HG03039 (cell line): Measurements from ENCODE around the gene ETV6.

Experiments used
- ATAC-seq: cut with Tn5 transposase; IDR thresholded peaks from one replicate; pipeline ENCODE4 v1.9.1; 2021; ENCODE audit warnings: mild to moderate bottlenecking, moderate library complexity; ENCODE audit not compliant: unreplicated experiment

Gene ETV6

DNA sequence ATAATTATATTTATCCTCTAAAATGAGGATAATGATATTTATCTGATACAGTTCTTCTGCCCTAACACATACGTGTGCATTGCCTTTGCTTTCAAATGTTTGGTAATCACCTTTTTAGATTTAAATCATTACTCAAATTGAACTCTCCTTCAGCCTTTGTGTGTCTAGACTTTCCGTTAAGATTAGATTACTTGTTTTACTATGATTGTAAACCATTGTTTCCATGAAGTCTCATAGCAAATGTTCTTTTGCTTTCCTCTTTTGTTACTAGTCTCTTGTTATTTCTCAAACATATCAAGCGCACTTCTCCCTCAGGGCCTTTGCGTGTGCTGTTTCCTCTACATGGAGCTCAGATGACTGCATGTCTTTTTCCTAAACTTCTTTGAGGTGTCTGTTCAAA is 63.7 kb downstream of the ETV6 start:
- no peak for ATAC-seq

DNA sequence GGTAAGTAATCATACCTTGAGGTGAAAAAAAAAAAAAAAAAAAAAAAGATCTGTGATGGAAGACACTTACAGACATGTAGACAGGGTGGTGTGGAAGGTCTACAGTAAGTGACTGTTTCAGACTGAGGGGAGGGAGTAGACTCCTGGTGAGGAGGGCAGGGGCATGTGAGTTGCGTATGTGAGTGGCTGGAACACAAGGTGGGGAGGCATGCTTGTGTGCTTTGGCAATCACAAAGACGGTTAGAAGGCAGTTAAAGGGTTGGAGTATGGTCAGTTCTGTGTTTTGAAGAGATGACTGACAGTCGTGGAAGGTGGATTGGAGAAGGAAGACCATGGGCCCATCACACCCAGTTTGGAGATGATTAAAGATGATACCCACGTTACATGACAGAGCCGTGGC is 65.2 kb downstream of the ETV6 start:
- ATAC-seq: no peak

DNA sequence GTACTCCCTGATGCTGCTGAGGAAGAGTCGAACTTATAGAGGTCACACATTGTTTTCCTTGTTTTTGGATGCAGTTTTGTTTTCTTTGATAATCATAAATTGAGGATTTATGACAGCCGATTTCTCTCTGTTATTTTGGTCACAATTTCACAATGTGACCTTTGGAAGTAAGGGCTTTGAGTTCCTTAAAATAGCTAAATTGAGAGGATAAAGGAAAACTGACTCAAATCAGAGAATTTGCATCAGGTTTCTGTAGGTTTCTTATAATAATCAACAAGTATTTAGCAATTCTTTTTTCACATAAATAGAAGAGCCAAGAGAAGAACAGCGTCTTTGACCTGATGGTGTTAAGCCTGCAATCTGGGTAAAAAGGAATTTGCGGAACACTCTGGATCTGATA is 66.1 kb downstream of the ETV6 start:
- ATAC-seq: no peak

DNA sequence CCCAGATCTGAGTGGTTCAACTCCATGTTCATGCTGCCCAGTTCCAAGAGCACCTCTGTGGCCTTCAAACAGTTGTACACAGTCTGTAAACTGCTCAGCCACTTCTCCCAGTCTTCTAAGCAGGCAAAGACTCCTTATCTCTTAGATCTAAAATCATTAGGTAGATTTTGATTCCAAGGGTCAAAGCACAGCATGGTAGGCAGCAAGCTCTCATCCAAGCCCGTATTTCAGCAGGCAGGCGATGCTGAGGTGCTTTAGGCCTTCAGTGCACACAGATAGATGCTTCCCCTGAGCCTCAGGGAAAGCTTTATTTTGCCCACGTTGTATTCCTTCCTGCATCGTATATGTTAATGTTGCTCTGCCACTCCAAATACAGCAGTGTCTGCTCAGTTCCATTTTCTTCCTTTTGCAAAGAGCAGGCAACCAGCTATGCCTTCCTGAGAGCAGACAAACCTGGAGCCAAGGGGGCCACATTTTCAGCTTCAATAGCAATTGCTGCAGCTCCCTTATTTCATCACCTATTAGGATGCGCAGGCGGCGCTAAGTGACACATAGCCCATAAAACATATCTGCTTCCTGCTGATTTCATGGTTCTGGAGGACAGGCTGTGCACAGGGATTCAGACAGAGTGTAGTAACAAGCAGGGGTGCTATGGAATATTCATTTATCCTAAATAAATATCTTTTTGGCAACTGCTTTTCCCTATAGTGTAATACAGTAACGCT is 67.5 kb downstream of the ETV6 start:
- no peak for ATAC-seq

DNA sequence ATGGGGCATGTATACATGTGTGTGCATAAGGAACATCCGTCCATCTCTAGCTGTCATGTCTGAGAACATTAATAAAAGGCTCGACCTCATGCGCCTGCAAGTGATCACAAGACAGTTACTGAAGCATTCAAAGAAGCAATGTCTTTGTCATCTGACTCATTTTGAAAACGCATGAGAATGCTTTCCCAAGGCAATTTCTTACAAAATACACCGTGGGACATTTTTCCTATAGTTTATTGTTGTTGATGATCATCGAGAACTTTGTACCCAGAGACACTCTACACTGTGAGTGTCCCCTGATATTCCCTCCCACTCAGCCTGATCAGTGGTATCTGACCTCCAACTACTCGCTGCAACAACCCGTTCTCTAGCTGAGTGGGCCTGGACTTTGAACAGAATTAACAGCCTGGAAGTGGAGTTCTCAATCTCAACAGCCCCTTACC is 68.1 kb downstream of the ETV6 start:
- ATAC-seq: no peak

DNA sequence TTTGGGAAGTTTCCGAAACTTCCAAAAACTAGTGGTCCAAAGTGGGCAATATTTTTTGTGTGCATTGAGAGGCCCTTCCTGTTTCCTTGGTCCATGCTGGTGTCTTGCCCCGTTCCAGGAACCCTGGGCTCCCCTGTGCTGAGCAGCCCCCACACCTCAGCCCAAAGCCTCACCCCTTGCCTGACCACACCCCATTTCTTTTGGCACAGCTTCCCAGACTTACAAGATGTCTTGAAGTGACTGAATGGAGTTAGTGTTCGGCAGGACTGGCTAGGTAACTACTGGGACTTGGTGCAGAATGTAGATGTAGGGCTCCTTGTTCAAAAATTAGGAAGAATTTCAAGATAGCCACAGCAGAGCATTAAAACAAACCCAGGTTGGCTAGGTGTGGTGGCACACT is 68.6 kb downstream of the ETV6 start:
- ATAC-seq: no peak

DNA sequence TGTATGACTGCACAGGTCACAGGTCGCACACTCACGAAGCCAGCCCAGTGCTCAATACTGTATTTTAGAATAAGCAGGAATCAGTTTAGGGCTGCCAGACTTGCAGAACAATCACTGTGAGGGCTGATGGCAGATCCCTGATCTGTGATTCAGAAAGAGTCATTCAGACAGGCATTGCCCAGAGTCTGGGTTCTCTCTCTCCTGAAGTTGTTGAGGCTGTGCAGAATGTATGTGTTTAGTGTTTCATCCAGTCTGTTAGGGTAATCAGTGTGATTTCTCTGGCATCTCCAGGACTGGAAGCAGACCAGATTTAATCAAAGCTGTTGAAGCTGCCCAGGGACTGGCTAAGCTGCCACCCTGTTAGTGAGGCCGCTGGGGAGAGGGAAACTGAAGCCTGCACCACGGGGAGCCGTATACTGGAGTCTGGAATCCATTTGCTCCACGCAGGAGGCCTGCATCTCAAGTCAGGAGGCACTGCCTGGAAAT is 69.3 kb downstream of the ETV6 start:
- no peak for ATAC-seq

DNA sequence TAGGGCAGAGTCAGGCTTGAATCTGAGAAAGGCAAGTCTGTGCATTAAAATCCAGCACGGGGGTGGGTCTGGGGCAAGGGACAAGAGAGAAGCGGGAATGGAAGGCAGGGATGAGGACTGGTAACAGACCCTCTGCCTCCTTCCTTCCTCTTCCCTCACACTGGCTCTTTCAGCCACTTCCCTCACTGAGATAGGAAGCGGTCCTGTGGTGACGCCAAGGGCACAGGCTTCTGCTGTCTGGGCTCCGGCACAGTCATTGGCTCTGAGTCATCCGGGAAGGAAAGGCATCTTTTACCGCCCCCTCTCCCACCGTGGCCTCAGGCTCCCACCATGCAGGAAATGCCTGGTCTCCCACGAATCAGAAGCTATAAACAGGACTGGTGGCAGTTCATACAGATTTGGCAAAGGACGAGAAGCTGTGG is 70.2 kb downstream of the ETV6 start:
- no peak for ATAC-seq

DNA sequence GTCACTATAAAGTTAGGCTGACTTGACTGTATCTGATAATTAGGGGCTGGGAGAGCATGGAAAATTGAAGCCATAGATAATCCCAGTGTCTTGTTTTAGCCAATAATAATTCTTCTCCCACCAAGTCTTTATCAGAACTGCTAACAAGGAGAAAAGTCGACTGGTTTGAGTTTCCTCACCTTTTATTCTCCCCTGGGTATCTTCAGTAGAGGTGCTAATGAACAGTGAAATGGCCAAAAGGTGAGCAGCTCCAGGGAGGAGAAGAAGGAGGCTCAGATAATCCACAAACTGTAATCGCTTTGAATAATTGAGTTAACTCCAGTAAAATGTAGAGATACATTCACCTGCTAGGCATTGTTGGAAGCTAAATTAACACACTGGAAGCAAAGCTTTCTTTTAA is 72.6 kb downstream of the ETV6 start:
- ATAC-seq: no peak

DNA sequence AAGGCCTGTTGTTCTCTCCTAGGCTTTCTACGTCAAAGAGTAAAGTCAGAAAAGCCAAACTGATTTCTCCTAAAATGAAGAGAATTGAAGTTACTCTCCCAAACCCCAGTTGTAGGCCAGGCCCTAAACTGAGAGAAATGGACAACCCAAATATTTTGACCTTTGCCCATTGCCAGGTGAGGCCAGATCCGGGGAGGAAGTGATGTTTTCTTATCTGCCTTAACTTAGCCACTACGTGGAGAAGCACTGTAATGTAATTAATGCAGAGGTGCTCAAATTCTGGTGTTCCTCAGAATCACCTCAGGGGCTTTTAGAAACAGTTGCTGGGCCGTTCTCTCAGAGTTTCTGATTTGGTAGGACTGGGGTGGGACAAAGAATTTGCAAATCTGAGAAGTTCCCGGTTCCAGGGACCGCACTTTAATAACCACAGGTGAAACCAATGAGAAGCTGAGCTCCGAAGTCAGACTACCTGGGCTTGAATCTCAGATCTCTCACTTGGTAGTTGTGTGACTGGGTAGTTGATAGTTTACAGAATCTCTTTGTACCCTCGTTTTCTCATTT is 73.2 kb downstream of the ETV6 start:
- ATAC-seq: no peak

DNA sequence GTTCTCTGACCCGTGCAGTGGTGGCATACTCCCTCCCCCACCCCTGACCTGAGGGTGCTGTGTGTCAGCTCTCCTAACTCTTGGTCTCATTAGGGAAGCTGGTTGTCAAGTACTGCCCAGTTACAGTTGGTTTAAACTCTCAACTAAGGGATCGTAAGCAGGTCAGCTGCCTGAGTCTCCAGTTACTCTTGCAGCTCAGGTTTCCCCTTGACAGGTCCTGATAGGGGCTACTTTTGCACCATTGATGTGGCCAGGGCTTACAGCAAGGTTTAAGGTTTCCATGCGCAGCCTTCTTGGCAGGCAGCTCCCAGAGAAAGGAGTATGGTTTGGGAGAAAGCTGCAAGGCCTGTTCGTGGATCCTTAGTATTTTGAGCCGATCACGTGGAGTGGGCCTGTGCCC is 74.5 kb downstream of the ETV6 start:
- no peak for ATAC-seq

DNA sequence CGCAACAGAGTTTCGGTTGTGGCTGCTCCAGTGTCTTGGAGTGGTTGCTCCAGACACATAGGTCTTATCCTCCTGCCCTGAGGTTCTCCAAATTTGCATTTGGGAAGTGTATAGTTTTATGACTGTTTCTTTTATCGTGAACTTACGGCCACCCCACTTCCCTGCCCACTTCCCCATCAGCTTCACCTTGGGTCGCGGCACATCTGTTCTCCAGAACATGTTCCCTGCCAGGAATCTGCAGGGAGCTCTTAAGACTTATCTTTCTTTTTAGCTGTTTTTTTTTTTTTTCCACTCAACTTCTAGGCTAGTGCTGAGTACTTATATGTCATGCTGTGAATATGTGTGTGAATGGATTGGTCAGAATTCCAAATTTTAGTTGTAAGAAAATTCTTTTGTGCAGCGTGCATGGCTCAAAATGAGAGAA is 75.4 kb downstream of the ETV6 start:
- no peak for ATAC-seq

DNA sequence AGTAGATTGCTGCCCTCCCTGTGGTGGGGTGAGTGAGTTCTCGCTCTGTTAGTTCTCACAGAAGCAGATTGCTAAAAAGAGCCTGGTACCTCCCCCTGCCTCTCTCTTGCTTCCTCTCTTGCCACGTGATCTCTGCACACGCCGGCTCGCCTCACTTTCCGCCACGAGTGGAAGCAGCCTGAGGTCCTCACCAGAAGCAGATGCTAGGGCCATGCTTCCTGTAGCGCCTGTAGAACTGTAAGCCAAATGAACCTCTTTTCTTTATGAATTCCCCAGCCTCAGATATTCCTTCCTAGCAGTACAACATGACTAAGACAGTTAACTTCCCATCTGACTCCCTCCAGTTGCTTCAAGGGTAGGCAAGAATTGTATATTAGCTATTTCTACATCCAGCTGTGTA is 76.2 kb downstream of the ETV6 start:
- no peak for ATAC-seq

DNA sequence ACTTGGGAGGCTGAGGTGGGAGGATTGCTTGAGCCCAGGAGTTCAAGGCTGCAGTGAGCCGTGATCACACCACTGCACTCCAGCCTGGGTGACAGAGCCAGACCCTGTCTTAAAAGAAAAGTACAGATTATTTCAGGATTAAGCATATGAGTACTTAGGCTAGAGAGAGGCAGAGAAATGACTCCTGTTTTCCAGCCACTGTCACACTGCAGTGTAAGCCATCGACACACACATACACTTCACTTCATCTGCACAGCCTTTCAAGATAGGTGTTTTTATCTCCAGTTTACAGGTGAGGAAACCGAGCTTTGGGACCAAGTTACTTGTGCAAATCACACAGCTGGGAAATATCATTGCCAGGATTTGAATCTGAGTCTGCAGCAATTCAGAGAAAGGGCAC is 77.2 kb downstream of the ETV6 start:
- ATAC-seq: no peak

DNA sequence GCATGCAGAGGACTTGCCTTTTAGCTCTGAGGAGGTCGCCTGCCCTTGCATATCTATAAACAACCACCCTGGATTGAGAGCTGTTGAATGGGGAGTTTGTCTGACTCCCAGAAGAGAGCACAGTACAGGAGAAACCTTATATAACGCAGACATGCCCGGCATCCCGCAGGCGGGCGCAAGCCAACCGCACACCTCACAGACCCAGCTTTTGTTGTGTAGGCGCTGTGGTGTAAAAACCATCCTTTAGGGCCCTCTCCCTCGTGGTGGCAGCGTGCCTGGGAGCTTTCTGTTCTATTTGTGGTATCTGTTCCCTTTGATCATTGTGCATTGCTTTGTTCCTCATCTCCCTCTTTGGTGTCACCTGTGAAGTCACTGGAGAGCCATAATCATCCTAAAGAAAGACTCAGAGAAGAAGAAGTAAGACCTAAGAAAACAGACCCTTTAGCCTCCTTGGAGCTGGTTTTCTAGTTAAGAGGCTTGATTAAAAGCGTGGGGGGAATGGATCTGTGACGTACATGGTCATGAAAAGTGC is 77.7 kb downstream of the ETV6 start:
- no peak for ATAC-seq

DNA sequence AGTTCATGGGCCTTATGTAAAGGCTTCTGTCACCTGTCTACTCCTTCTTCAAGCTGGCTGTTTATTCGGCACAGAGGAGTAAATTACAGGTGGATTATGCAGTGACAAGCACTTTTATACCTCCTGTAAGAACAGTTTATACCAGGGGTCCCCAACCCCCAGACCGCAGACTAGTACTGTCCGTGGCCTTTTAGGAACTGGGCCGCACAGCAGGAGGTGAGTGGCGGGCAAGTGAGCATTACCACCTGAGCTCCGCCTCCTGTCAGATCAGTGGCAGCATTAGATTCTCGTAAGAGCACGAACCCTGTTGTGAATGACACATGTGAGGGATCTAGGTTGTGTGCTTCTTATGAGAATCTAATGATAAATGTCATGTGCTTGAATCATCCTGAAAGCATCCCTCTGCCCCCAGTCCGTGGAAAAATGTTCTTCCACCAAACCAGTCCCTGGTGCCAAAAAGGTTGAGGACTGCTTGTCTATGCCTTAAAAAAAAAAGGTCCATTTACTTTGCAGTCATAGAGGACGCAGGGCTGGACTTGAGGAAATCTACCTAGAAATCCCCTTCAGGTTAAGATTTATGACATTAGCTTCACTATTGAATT is 78.8 kb downstream of the ETV6 start:
- no peak for ATAC-seq

DNA sequence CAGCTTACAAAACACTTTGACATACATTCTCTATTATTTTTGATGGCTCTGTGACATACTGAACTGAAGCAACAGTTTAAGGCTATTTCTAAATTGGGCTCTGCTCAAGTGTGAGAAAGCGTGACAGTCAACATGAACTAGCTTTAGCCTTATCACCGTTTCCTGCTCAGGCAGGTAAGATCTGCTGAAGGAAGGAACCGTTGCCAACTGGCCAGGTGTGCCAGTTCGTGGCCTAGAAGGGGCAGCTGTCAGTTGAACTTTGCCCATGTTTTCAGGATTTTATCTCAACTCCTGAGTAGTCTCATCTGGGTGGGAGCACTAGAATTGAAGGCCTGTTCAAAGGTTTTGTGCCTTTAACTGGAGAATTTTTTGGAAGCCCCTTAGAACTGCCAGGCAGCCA is 79.5 kb downstream of the ETV6 start:
- no peak for ATAC-seq

DNA sequence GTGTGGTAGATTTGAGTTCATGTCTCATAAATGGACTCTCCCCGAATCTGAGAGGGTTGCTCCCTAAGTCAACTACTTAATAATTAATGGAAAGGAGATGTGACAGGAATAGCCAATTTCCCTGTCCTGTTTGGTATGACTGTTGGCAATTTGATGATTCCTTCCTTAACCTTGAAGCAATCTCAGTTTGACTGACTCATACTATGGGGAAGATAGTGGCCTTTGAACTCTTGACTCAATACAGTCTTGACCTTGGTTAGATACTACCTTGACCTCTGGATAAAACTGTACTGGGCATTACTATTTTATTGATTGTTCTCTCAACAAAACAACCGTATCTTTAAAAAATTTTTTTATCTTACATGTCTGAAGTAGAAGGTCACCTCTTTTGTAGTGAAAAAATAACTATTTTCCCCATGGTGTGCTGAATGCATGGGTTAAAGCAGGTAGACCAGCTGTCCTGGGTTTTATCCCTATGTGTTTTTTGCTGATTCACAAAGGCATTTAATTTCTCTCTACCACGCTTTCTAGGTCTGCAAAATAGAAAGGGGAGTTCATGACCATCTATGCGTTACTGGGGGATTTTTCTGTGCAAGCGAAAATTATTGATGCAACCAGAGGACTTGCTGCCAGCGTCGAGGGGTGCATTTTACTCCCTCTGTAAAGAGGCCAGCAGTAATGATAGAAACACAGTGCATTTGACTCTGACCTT is 80.1 kb downstream of the ETV6 start:
- no peak for ATAC-seq

DNA sequence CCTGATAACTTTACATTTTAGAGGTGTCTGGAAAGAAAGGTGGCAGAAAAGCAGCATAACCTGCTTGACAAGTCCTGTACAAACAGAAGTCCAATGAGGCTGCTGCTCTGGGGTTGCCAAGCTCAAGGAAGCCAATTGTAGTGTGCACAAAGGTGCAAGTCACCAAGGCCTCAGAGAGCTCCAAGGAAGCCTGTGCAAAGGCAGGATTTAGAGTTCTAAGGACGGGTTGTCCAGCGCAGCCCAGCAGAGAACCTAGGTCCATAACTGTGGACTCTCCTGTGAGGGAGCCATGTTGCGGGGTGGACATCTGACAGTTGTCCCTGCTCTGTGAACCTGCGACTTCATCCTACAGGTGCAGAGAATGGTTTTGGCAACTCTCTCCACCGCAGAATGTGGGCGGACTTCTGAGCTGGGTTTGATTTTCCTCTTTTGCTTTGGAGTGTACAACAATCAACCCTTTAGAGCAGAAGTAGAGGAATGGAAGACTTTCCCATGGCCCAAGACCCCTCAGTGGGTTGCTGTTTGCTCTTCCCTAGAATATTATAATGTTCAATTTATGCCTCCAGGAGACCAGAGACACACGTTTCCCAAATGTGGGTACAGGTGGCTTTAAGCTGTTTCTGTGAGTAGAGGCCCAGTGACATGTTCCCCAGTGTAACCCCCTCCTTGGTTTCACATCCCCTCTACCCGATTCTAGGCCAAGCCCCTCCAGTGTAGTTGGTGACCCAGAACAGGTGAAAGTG is 81.0 kb downstream of the ETV6 start:
- no peak for ATAC-seq

DNA sequence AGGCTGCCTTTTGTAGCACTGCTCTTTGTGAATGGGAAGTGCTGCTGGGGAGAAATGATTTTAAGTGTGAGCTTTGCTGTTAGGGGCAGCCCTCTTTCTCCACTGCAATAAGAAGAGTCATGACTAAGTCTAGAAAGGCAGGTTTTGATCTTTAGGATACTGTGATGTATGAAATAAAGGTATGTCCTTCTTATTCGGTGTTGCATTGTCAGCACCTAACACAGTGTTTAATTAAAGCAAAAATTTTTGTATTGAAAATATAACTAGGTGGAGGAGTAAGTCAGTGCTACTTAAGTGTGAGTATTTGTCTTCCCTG is 81.5 kb downstream of the ETV6 start:
- no peak for ATAC-seq

DNA sequence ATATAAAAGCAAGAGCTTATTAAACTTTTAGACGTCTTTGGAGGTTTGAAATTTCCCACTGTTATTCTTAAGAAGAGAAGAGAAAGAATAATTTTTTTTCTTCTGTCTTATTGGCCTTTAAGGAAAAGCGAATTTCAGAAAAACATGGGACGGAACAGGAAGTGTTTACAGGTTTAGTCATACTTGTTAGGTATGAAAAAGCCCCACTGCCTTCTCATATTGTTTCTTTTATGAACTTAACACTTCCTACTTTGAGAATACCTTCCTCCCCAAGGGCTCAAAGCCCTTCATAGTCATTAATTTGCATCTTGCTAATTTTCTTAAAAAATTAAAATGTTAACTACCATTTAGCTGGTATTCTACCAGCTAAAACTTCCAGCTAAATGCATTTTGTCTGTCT is 82.0 kb downstream of the ETV6 start:
- no peak for ATAC-seq
